Measurements from ENCODE around the gene HTR3D.

DNA sequence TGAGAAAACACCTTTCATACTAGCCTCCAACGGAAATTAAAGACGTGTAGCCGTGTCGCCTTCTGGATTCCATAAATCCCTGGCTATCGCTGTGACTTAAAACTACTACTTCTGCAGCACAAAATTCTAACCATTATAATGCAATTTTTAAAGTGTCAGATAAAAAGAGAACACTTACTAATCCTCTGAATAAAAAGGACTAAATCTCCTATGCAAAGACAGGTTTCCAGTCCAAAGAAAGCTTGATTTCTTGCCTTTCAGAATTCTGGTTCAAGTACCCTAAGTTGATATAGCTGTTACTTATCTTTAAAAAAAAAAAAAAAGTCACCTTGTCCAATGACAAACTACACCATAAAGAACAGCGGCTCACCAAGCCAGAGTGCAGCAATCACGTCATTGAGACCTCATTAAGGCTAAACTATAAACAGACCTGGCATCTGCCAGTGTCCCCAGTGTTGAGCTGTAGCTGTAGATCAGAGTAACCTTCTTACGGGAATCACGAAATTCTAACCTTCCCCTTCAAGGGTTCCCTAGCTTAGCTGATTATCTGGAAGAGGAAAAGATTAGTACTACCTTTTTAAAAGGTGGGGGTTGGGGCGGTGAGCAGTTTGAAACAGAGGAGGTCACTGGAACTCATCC, 16.0 kb upstream of the HTR3D start:
- TF ChIP-seq, protein P1, sequence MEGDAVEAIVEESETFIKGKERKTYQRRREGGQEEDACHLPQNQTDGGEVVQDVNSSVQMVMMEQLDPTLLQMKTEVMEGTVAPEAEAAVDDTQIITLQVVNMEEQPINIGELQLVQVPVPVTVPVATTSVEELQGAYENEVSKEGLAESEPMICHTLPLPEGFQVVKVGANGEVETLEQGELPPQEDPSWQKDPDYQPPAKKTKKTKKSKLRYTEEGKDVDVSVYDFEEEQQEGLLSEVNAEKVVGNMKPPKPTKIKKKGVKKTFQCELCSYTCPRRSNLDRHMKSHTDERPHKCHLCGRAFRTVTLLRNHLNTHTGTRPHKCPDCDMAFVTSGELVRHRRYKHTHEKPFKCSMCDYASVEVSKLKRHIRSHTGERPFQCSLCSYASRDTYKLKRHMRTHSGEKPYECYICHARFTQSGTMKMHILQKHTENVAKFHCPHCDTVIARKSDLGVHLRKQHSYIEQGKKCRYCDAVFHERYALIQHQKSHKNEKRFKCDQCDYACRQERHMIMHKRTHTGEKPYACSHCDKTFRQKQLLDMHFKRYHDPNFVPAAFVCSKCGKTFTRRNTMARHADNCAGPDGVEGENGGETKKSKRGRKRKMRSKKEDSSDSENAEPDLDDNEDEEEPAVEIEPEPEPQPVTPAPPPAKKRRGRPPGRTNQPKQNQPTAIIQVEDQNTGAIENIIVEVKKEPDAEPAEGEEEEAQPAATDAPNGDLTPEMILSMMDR (IDR thresholded peaks at IDR 0.05; ENCODE audit: low read depth, low read length): no peak
- no peak for TF ChIP-seq MYC (IDR thresholded peaks at IDR 0.05; ENCODE audit: low read depth, low read length)
